Lung (tissue), 12 donors: ENCODE data around the gene BCL2A1. TPM values are rescaled to one million over a fixed set of nuclear protein-coding genes. Genes with fewer than 3 reads are reported as not detected.
"Not testable (repeated sequence)": the region's sequence is repeated elsewhere in the genome, so short reads cannot be mapped to it uniquely, and the experiment has no call there.

ENCODE experiments used
- ATAC-seq: fragments of 200-7000 bp; cut with Tn5 transposase; one replicate; pipeline ENCODE4 v1.9.1; 2020; ENCODE audit warnings: moderate number of reproducible peaks; ENCODE audit not compliant: insufficient read depth, low FRiP score
- DNase-seq, 3 donors: peaks; one replicate each; pipeline ENCODE4 v3.0.0-alpha.2; 2013 to 2017
- H3K27ac ChIP-seq, 2 donors: one replicate each; pipeline ENCODE4 v1.5.1; 2013; ENCODE audit warnings: mild to moderate bottlenecking in 2 of 2, moderate library complexity in 2 of 2, control low read depth in 1 of 2, inconsistent platforms in 1 of 2, low read depth in 1 of 2, low read length in 1 of 2
- H3K27me3 ChIP-seq, 3 donors: one replicate each; pipeline ENCODE4 v1.5.1; 2013; ENCODE audit warnings: low read length in 2 of 3; ENCODE audit not compliant: control insufficient read depth in 3 of 3, insufficient read depth in 3 of 3
- H3K36me3 ChIP-seq, 4 donors: one replicate each; pipeline ENCODE4 v1.5.1; 2013; ENCODE audit warnings: low read length in 4 of 4, mild to moderate bottlenecking in 1 of 4, moderate library complexity in 1 of 4; ENCODE audit not compliant: control insufficient read depth in 4 of 4, insufficient read depth in 4 of 4
- H3K4me1 ChIP-seq, 5 donors: one replicate each; pipeline ENCODE4 v1.5.1; 2013; ENCODE audit warnings: low read length in 5 of 5, mild to moderate bottlenecking in 2 of 5, moderate library complexity in 1 of 5; ENCODE audit not compliant: control insufficient read depth in 5 of 5, insufficient read depth in 5 of 5
- H3K4me3 ChIP-seq: one replicate; pipeline ENCODE4 v1.5.1; 2013; ENCODE audit warnings: mild to moderate bottlenecking, control low read depth, moderate library complexity
- H3K9ac ChIP-seq, 2 donors: one replicate each; pipeline ENCODE4 v1.5.1; 2013; ENCODE audit warnings: low read length in 2 of 2, control low read depth in 1 of 2; ENCODE audit not compliant: insufficient read depth in 1 of 2
- H3K9me3 ChIP-seq, 4 donors: one replicate each; pipeline ENCODE4 v1.5.1; 2013; ENCODE audit warnings: low read length in 3 of 4, mild to moderate bottlenecking in 1 of 4, moderate library complexity in 1 of 4; ENCODE audit not compliant: control insufficient read depth in 4 of 4, insufficient read depth in 3 of 4
- CTCF ChIP-seq: IDR thresholded peaks from 2 replicates; pipeline ENCODE4 v1.5.1; 2012; ENCODE audit warnings: mild to moderate bottlenecking; ENCODE audit errors: control extremely low read depth, extremely low read depth
- WGBS, 2 donors: extraction: QIAGEN DNeasy Blood & Tissue Kit; methylation state at CpG; one replicate each; pipeline ENCODE4 v1.1.7; 2013; 5-methylcytosine and 5-hydroxymethylcytosine counted together
- polyA plus RNA-seq, 2 donors: library from polyadenylated mRNA; stranded (reverse); fragments of 200-250 nt; gene quantifications; one replicate each; pipeline ENCODE4 v1.2.1, GENCODE V29; 2013
- total RNA-seq, 2 donors: library from RNA; depleted of rRNA in 1 of 2; stranded (reverse); fragments of >200 nt in 1 of 2; gene quantifications; one replicate each; pipeline ENCODE4 v1.2.1, GENCODE V29; 2014 to 2021
- donor health status: control.
- donor health status: control.
- donor health status: Bipolar disorder and iron deficiency.
- donor health status: healthy.
- donor health status: DM: yes; HTN: yes; CAD: no.

BCL2A1 gene
- total and polyA plus RNA-seq, 4 donors, result 27.4 to 323 (median 49.3) TPM

- not testable (repeated sequence) for H3K9me3 ChIP-seq, H3K9ac ChIP-seq, H3K27ac ChIP-seq, H3K4me1 ChIP-seq, DNase-seq, H3K27me3 ChIP-seq, H3K36me3 ChIP-seq, H3K4me3 ChIP-seq, ATAC-seq
- WGBS, 2 donors, result 96 to 99% methylated on average over 24 to 27 of the region's 27 CpGs
Measured at GRCh38 chr15:80016506-80016905, 45.5 kb upstream of the BCL2A1 start.

- no peak for TF ChIP-seq CTCF
- H3K27ac ChIP-seq, result no peak overlapping the region
- H3K9ac ChIP-seq, result no peak overlapping the region
- no peak overlapping the region for H3K4me3 ChIP-seq
- no peaks in the 10 kb centered on the region for H3K27me3 ChIP-seq
- WGBS, 2 donors, result 91 to 97% methylated on average over 2 of the region's 2 CpGs
- ATAC-seq (no peak), DNase-seq (no peak)
- H3K9me3 ChIP-seq, result no peaks in the 10 kb centered on the region
- H3K4me1 ChIP-seq, result peaks cover 0 to 11% (median 0%) of the 10 kb centered on the region in 5 donors
- H3K36me3 ChIP-seq, result no peaks in the 10 kb centered on the region
Measured at GRCh38 chr15:80015156-80015555, 44.2 kb upstream of the BCL2A1 start.

GRCh38 chr15:80014186-80014585, 43.2 kb upstream of the BCL2A1 start:
- not testable (repeated sequence) for H3K27me3 ChIP-seq, H3K36me3 ChIP-seq, H3K4me3 ChIP-seq, H3K27ac ChIP-seq, ATAC-seq, H3K9me3 ChIP-seq, DNase-seq, H3K9ac ChIP-seq
- peaks cover 0 to 11% (median 0%) of the 10 kb centered on the region in 5 donors for H3K4me1 ChIP-seq
- 96 to 98% methylated on average over 7 of the region's 7 CpGs for WGBS, 2 donors

- no peak for ATAC-seq
- no peaks in the 10 kb centered on the region for H3K9me3 ChIP-seq
- no peak overlapping the region for H3K4me3 ChIP-seq
- no peak overlapping the region for H3K27ac ChIP-seq
- 76 to 83% methylated on average over 6 of the region's 6 CpGs for WGBS, 2 donors
- TF ChIP-seq CTCF, result no peak
- no peak overlapping the region for H3K9ac ChIP-seq
- no peaks in the 10 kb centered on the region for H3K27me3 ChIP-seq
- DNase-seq, result no peak
- peaks cover 0 to 11% (median 0%) of the 10 kb centered on the region in 5 donors for H3K4me1 ChIP-seq
- no peaks in the 10 kb centered on the region for H3K36me3 ChIP-seq
Measured at GRCh38 chr15:80012060-80012726, 41.2 kb upstream of the BCL2A1 start.
